GM18526 (cell line): ENCODE results near the gene SAP30BP.

Source experiments
- POLR2A ChIP-seq: IDR thresholded peaks from 3 replicates; pipeline ENCODE4 v1.6.1; 2011; ENCODE audit not compliant: insufficient read length; ENCODE audit errors: extremely low read depth

The SAP30BP gene

DNA sequence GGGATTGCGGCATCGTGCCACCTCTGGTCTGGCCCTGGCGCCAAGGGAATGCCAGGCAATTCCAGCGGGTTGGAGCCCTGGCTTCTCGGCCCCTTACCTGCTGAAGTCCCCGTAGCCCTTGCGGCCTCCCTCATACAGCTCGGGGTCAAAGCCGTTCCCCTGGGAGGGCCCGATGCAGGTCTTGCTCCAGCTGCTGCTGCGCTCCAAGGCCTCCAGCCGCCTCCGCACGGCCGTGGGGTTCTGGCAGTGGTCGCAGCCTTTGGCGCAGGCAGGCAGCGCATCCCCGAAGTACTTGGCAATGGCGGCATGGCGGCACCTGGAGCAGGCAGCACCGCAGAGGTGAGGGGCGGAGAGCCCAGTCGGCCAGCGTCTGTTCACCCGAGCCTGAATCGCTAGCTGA, 35.8 kb upstream of the SAP30BP start:
- TF ChIP-seq POLR2A: no peak

GRCh38 chr17:75632428-75632827, 34.7 kb upstream of the SAP30BP start:
- no peak for TF ChIP-seq POLR2A

- TF ChIP-seq POLR2A: no peak
Measured at GRCh38 chr17:75632863-75633485, 34.2 kb upstream of the SAP30BP start, which contains the start of gene SMIM5. TSS of gene SMIM5 (plus strand) at chr17:75633434. CDS start at chr17:75640202, 6,768 bp downstream.

DNA sequence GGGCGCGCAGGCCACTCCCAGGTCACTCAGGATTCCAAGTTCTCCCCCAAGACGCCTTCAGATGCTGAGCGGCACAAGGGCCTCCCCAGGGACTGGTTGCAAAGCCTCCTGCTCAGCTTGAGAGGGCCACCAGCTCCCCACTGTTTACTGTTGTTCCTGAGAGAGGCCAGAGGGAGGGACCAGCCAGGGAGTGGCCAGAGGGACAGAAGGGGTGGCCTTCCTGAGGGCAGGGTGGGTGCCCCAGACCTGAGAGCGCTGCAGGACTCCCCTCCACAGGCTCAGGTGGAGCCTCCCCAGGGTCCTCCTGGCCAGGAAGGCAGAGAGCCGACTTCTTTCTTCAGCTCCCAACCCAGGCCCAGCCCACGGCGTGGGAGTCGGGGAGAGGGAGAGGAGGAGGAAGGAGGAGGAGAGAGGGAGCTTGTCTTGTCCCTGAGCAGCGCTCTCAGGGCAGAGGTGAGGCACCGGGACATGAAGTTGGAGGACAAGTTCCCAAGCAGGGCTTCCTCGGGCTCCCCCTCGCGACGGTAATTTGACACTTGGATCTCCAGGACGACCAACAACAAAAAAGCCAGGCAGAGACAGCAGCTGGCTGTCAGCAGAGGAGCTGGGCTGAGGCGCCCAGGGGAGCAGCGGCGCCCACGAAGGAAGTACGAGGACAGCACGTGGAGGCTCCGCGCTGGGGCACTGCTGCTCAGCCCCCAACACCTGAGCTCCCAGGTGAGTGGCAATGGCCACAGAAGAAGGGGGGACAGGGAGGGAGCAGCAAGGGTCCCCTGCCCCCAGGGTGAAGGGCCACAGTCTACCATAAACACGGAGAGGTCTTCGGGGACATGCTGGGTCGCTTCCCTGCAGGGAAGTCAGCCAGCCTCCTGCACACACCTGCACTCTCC, 33.4 kb upstream of the SAP30BP start:
- TF ChIP-seq POLR2A: no peak

DNA sequence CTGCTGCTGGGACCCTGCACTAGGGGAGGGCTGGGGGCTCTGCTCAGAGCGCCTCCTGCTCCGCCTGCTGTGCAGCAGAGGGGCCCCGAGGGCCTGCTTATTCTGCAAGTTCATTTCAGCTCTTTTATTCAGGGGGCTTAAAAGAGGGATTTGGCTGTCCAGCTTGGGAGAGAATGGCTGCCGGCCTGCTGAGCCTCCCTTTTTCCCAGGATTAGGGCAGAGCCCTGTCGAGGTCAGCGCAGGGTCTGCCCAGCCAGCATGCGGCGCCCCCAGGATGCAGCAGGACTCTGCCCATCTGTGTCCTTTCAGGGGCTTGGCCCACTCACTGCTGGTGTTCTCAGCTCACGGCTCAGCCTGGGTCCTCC, 32.8 kb upstream of the SAP30BP start:
- no peak for TF ChIP-seq POLR2A

- TF ChIP-seq POLR2A: no peak
Measured at GRCh38 chr17:75634754-75635609, 32.2 kb upstream of the SAP30BP start.

GRCh38 chr17:75635610-75636202, 31.4 kb upstream of the SAP30BP start:
- TF ChIP-seq POLR2A: no peak

DNA sequence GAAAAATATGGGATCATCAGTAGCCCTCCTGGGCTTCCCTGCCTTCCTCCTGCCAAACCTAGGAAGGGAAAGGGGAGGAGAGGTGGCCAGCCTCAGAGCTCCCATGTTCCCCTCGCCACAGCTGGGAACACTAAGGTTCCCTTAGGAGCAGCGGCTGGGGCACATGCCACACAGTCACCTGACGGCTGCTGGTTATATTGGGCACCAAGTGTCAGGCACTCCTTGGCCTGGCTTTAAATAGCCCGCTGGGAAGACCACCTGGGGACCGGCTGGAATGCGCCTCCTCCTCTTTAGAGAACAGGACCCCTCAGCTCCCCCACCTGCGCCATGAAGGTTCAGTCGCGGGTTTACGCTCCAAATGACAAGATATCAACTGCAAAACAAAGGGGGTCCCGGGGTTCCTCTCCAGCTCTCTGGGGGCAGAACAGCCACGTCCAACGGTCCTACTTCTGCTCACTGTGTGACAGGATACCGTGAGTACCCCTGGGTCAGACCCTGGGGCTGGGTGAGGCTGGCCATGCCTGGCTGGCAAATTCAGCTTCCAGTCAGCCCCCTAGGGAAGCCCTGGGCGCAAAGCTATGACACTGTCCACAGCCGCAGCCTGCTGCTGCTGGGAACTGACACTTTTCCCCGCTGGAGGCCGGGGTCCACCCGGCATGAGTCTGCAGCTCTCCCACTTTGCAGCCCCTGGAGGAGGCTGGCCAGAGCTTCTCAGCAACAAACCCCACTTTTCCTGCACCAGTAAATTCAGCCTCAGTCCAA, 30.6 kb upstream of the SAP30BP start:
- TF ChIP-seq POLR2A: no peak

DNA sequence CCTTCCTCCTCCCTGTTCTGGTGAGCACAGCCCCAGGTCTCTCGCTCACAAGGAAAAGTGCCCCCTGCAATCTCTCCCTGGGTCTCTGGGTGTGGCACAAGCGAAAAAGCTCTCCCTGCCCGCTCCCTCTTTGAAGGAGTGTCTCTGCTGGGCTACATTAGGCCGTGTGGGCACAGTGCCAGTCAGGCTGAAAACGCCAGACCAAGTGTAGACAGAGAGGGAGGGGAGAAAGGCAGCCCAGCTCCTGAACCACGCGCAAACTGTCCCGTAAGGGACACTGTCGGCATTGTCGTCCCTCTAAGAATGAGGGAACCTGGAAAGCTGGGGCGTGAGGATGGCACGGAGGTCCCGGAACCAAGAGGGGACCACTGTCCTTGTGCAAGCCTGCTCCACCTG, 30.0 kb upstream of the SAP30BP start:
- TF ChIP-seq POLR2A: no peak

- no peak for TF ChIP-seq POLR2A
Measured at GRCh38 chr17:75637551-75637950, 29.6 kb upstream of the SAP30BP start.

DNA sequence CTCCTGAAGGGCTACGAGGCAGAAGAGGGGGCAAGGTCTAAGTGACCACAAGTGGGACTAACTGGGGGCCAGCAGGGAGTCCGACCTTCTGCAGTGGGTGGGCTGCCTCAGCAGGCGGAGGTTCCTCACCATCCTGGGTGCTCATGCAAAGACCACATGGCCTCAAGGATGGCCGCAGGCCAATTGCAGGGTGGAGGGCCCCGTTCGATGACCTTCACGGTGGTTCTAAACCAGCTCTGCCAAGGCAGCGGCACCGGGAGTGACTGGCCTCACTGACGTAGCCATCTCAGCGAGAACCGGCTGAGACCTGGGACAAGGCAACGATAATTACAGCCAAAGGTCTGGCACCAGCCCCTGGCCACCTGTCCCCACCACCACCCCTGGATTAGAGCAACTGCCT, 28.2 kb upstream of the SAP30BP start:
- no peak for TF ChIP-seq POLR2A

GRCh38 chr17:75639327-75639726, 27.8 kb upstream of the SAP30BP start:
- no peak for TF ChIP-seq POLR2A

DNA sequence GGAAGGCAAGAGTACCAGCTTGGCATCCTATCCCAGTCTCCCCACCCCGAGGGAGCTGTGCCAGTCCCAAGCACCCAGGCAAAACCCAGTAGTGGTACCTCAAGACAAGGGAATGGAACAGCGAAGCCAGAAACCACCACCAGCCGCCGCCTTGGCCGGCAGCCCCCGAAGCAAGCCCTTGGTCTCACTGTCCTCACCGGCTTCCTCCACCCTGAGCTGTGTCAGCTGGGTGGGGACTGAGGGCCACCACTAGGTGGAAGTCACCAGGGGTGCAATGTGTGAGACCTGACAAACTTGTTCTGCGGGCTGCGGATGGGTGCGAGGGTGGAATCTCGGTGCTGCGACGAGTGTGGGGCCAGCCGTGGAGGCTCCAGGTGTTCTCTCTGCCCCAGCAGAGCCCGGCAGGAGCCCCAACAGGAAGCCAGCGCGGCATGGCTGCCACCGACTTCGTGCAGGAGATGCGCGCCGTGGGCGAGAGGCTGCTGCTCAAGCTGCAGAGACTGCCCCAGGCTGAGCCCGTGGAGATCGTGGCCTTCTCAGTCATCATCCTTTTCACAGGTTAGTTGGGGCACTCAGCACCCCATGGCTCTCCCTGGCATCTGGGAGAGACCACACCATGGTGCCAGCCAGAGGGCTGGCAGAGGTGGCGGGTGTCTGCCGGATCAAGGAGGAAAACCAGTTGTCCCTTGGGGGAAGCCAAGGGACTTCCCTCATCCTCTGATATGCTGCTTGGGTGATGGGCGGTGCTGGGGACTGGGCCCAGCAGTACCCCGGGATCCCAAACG, 27.2 kb upstream of the SAP30BP start:
- no peak for TF ChIP-seq POLR2A
